Endodermal cell (in vitro differentiated cells): ENCODE results near the gene ZBTB47. TPM values are rescaled to one million over a fixed set of nuclear protein-coding genes. Genes with fewer than 3 reads are reported as not detected.

ENCODE experiments used
- DNase-seq: peaks from one replicate; pipeline ENCODE4 v3.0.0-alpha.2; 2017
- H3K27ac ChIP-seq: 2 replicates; pipeline ENCODE4 v1.5.1; 2013; ENCODE audit warnings: mild to moderate bottlenecking, low read depth, low read length, moderate library complexity
- H3K27me3 ChIP-seq: 2 replicates; pipeline ENCODE4 v1.6.1; 2013; ENCODE audit warnings: mild to moderate bottlenecking, low read length, moderate library complexity; ENCODE audit not compliant: insufficient read depth, control insufficient read depth, poor library complexity, severe bottlenecking
- H3K36me3 ChIP-seq: 2 replicates; pipeline ENCODE4 v1.7.0; 2013; ENCODE audit warnings: mild to moderate bottlenecking, low read length, moderate library complexity; ENCODE audit not compliant: control insufficient read depth, insufficient read depth
- H3K4me1 ChIP-seq: one replicate; pipeline ENCODE4 v1.7.0; 2013; ENCODE audit warnings: low read length; ENCODE audit not compliant: control insufficient read depth, insufficient read depth
- H3K4me3 ChIP-seq: 2 replicates; pipeline ENCODE4 v1.5.1; 2013; ENCODE audit warnings: mild to moderate bottlenecking, low read length, moderate library complexity
- H3K9ac ChIP-seq: 2 replicates; pipeline ENCODE4 v1.6.1; 2013; ENCODE audit warnings: mild to moderate bottlenecking, low read length, moderate library complexity; ENCODE audit not compliant: poor library complexity, severe bottlenecking; ENCODE audit errors: extremely low read depth
- H3K9me3 ChIP-seq: 2 replicates; pipeline ENCODE4 v1.6.1; 2013; ENCODE audit warnings: mild to moderate bottlenecking, low read length, moderate library complexity; ENCODE audit not compliant: control insufficient read depth
- H3K27ac Mint-ChIP-seq: 2 replicates; pipeline ENCODE4 v1.8.0; 2020; ENCODE audit warnings: mixed read lengths
- H3K27me3 Mint-ChIP-seq: 2 replicates; pipeline ENCODE4 v1.8.0; 2021; ENCODE audit warnings: mild to moderate bottlenecking, mixed read lengths; ENCODE audit not compliant: insufficient read depth
- H3K36me3 Mint-ChIP-seq: 2 replicates; pipeline ENCODE4 v1.8.0; 2020; ENCODE audit warnings: low read depth, mixed read lengths
- H3K4me1 Mint-ChIP-seq: 2 replicates; pipeline ENCODE4 v1.8.0; 2020; ENCODE audit warnings: mixed read lengths
- H3K4me3 Mint-ChIP-seq: 2 replicates; pipeline ENCODE4 v1.8.0; 2020; ENCODE audit warnings: mild to moderate bottlenecking, moderate library complexity, mixed read lengths
- H3K9me3 Mint-ChIP-seq: 2 replicates; pipeline ENCODE4 v1.8.0; 2020; ENCODE audit warnings: mild to moderate bottlenecking, mixed read lengths
- WGBS, 2 experiments: methylation state at CpG; one replicate each; pipeline versions ENCODE4 v1.1.5 to v1.1.7; 2013; ENCODE audit warnings: missing lambda C conversion rate in 2 of 2, mixed read lengths in 1 of 2; ENCODE audit not compliant: insufficient coverage in 1 of 2, insufficient read length in 1 of 2; 5-methylcytosine and 5-hydroxymethylcytosine counted together
- total RNA-seq, 2 donors: library from RNA; stranded (reverse); fragmentation: NEBNext Ultra II Directional in 1 of 2; extraction: Animal tissue kit (Norgen Biotek cat#: 25700) in 1 of 2; gene quantifications; 2 replicates in 1 of 2; 3 replicates in 1 of 2; pipeline ENCODE4 v1.2.1, GENCODE V29; 2021
- TF ChIP-seq, protein P1 (sequence below): fragments of 200-600 bp; sonication (generic); conservative IDR thresholded peaks from 2 replicates; pipeline ENCODE4 v1.5.0; 2021; ENCODE audit warnings: antibody characterized with exemption, mild to moderate bottlenecking

Gene ZBTB47
- total RNA-seq, 2 donors from 2014 or later: 4.6 to 7.2 TPM

DNA sequence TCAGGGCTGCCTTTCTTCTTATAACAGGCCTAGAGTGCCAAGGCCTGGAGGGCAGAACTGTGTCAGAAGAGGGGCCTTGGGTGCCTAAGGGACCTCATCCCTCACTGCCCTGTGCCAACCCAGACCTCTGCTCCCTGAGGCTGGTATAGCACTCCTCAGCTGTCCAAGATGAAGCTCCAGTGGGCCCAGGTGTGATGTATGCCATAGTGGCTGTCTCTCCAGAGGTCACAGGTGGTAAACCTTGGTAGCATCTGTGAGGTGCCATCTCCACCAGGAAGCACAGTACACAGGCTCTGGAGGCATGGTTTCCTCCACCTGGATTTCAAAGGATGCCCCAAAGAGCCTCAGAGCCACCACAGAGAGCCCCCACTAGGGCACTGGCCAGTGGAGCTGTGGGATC is 19.6 kb downstream of the ZBTB47 start:
- H3K4me1 Mint-ChIP-seq: no peaks in the 10 kb centered on the region
- peaks cover 12% of the 10 kb centered on the region for H3K9me3 Mint-ChIP-seq
- Histone ChIP-seq H3K36me3 (no peaks in the 10 kb centered on the region), H3K4me1 (no peaks in the 10 kb centered on the region), H3K4me3 (no peak overlapping the region), H3K9ac (no peak overlapping the region), H3K27ac (no peak overlapping the region), H3K27me3 (peaks cover 6% of the 10 kb centered on the region), H3K9me3 (peaks cover 8% of the 10 kb centered on the region)
- no peak overlapping the region for H3K4me3 Mint-ChIP-seq
- H3K27me3 Mint-ChIP-seq: no peaks in the 10 kb centered on the region
- H3K27ac Mint-ChIP-seq: no peak overlapping the region
- DNase-seq: no peak
- TF ChIP-seq, protein P1, sequence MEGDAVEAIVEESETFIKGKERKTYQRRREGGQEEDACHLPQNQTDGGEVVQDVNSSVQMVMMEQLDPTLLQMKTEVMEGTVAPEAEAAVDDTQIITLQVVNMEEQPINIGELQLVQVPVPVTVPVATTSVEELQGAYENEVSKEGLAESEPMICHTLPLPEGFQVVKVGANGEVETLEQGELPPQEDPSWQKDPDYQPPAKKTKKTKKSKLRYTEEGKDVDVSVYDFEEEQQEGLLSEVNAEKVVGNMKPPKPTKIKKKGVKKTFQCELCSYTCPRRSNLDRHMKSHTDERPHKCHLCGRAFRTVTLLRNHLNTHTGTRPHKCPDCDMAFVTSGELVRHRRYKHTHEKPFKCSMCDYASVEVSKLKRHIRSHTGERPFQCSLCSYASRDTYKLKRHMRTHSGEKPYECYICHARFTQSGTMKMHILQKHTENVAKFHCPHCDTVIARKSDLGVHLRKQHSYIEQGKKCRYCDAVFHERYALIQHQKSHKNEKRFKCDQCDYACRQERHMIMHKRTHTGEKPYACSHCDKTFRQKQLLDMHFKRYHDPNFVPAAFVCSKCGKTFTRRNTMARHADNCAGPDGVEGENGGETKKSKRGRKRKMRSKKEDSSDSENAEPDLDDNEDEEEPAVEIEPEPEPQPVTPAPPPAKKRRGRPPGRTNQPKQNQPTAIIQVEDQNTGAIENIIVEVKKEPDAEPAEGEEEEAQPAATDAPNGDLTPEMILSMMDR: no peak
- H3K36me3 Mint-ChIP-seq: no peaks in the 10 kb centered on the region

DNA sequence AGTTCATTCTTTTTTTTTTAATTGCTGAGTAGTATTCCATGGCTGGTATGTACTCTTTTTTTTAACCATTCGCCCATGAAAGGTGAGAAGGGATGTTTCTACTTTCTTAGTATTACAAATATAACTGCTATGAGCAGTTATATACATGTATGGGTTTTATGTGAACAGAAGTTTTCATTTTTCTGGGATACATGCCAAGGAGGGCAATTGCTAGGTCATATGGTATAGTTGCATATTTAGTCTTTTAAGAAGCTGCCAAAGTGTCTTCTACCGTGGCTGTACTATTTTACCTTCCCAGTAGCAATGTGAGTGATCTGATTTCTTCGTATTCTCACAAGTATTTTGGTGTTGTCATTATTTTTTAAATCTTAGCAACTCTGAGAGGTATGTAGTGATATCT is 20.6 kb downstream of the ZBTB47 start:
- Histone ChIP-seq H3K36me3 (no peaks in the 10 kb centered on the region), H3K4me1 (no peaks in the 10 kb centered on the region), H3K27ac (no peak overlapping the region), H3K4me3 (no peak overlapping the region), H3K9me3 (peaks cover 8% of the 10 kb centered on the region), H3K27me3 (peaks cover 6% of the 10 kb centered on the region), H3K9ac (no peak overlapping the region)
- H3K9me3 Mint-ChIP-seq: peaks cover 12% of the 10 kb centered on the region
- 91 to 100% methylated on average over 1 to 2 of the region's 3 CpGs for WGBS, 2 experiments
- H3K27ac Mint-ChIP-seq: no peak overlapping the region
- H3K27me3 Mint-ChIP-seq: no peaks in the 10 kb centered on the region
- no peak overlapping the region for H3K4me3 Mint-ChIP-seq
- no peaks in the 10 kb centered on the region for H3K36me3 Mint-ChIP-seq
- H3K4me1 Mint-ChIP-seq: no peaks in the 10 kb centered on the region
- no peak for DNase-seq
- TF ChIP-seq, protein P1: no peak

DNA sequence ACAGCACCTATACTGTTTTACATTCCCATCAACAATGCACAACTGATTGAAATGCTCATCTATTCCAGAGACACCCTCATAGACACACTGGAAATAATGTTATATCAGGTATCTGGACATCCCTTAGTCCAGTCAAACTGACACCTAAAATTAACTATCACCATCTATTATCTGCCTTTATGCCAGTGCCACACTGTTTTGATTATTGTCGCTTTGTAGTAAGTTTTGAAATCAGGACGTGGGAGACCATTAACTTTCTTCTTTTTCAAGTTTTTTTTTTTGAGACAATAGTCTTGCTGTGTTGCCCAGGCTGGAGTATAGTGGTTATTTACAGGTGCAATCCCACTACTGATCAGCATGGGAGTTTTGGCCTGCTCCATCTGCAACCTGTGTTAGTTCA is 22.4 kb downstream of the ZBTB47 start:
- Histone ChIP-seq H3K4me1 (no peaks in the 10 kb centered on the region), H3K9ac (no peak overlapping the region), H3K9me3 (peaks cover 8% of the 10 kb centered on the region), H3K36me3 (no peaks in the 10 kb centered on the region), H3K4me3 (no peak overlapping the region), H3K27ac (no peak overlapping the region), H3K27me3 (peaks cover 6% of the 10 kb centered on the region)
- no peaks in the 10 kb centered on the region for H3K4me1 Mint-ChIP-seq
- no peaks in the 10 kb centered on the region for H3K27me3 Mint-ChIP-seq
- H3K27ac Mint-ChIP-seq: no peak overlapping the region
- DNase-seq: no peak
- 83 to 93% methylated on average over 1 to 2 of the region's 2 CpGs for whole genome bisulfite sequencing, 2 experiments
- TF ChIP-seq, protein P1: no peak
- H3K4me3 Mint-ChIP-seq: no peak overlapping the region
- peaks cover 12% of the 10 kb centered on the region for H3K9me3 Mint-ChIP-seq
- H3K36me3 Mint-ChIP-seq: no peaks in the 10 kb centered on the region
